Ovary (tissue), 3 donors: ENCODE measurements around the gene CGNL1.

ENCODE experiments used
- CTCF ChIP-seq, 3 donors: fragments of 450-650 bp in 2 of 3; fragments of 200-600 bp in 1 of 3; IDR thresholded peaks; one replicate each; pipeline versions ENCODE4 v1.5.1 to v1.8.0; 2016 to 2022; ENCODE audit warnings: antibody characterized with exemption in 3 of 3, mild to moderate bottlenecking in 1 of 3
- EP300 ChIP-seq: sonication (generic); formaldehyde crosslinking; IDR thresholded peaks from one replicate; pipeline ENCODE4 v1.6.1; 2017; ENCODE audit warnings: antibody characterized with exemption
- POLR2A ChIP-seq: fragments of 450-650 bp; IDR thresholded peaks from one replicate; pipeline ENCODE4 v1.6.1; 2017; ENCODE audit warnings: antibody characterized with exemption, mild to moderate bottlenecking, moderate library complexity
- donor health status: DM: no; HTN: no; CAD: no.

GRCh38 chr15:57403017-57403416 lies 26.7 kb downstream of the CGNL1 start:
- no peak for TF ChIP-seq POLR2A
- TF ChIP-seq CTCF (IDR thresholded peaks at IDR 0.05): no peak
- TF ChIP-seq EP300: no peak
